CD14-positive monocyte (primary cell): ENCODE measurements around the gene APOH. TPM values are rescaled to one million over a fixed set of nuclear protein-coding genes. Genes with fewer than 3 reads are reported as not detected.

Source experiments
- DNase-seq, 3 donors: peaks; one replicate each; pipeline ENCODE4 v3.0.0-alpha.2; 2011 to 2022
- H2AFZ ChIP-seq: 2 replicates; pipeline ENCODE4 v1.6.0; 2012; ENCODE audit warnings: mild to moderate bottlenecking, low read depth, low read length, inconsistent platforms; ENCODE audit not compliant: insufficient read depth, poor library complexity, severe bottlenecking
- H3K27ac ChIP-seq, 2 donors: 1 replicate in 1 of 2; 2 replicates in 1 of 2; pipeline ENCODE4 v1.5.1; 2012 to 2013; ENCODE audit warnings: low read length in 2 of 2, control low read depth in 1 of 2, inconsistent platforms in 1 of 2, low read depth in 1 of 2, mild to moderate bottlenecking in 1 of 2
- H3K27me3 ChIP-seq, 2 donors: one replicate each; pipeline versions ENCODE4 v1.6.0 to v1.6.1; 2011 to 2013; ENCODE audit warnings: low read length in 2 of 2; ENCODE audit not compliant: control insufficient read depth in 2 of 2, insufficient read depth in 2 of 2
- H3K36me3 ChIP-seq, 2 donors: replicated peaks in 1 of 2; 1 replicate in 1 of 2; 2 replicates in 1 of 2; pipeline versions ENCODE4 v1.5.1 to v1.6.1; 2012 to 2013; ENCODE audit warnings: low read length in 2 of 2, control low read depth in 1 of 2, inconsistent platforms in 1 of 2, mild to moderate bottlenecking in 1 of 2; ENCODE audit not compliant: insufficient read depth in 2 of 2, control insufficient read depth in 1 of 2
- H3K4me1 ChIP-seq, 2 donors: 1 replicate in 1 of 2; 2 replicates in 1 of 2; pipeline versions ENCODE4 v1.5.1 to v1.6.1; 2012 to 2013; ENCODE audit warnings: low read length in 2 of 2, control low read depth in 1 of 2, inconsistent platforms in 1 of 2, mild to moderate bottlenecking in 1 of 2, moderate library complexity in 1 of 2; ENCODE audit not compliant: insufficient read depth in 2 of 2, control insufficient read depth in 1 of 2
- H3K4me2 ChIP-seq: replicated peaks from 2 replicates; pipeline ENCODE3; 2012; ENCODE audit warnings: low read length, moderate library complexity, mild to moderate bottlenecking; ENCODE audit not compliant: poor library complexity, severe bottlenecking; ENCODE audit errors: extremely low read depth
- H3K4me3 ChIP-seq, 3 experiments: fragments of 200-600 bp in 1 of 3; sonication (generic) in 1 of 3; replicated peaks in 1 of 3; 1 replicate in 2 of 3; 2 replicates in 1 of 3; pipeline ENCODE4 v1.5.1; 2011 to 2013; ENCODE audit warnings: low read length in 3 of 3, mild to moderate bottlenecking in 3 of 3, control low read depth in 2 of 3, low read depth in 2 of 3, inconsistent platforms in 1 of 3, moderate library complexity in 1 of 3
- H3K79me2 ChIP-seq: 2 replicates; pipeline ENCODE4 v1.6.0; 2012; ENCODE audit warnings: mild to moderate bottlenecking, control low read depth, inconsistent platforms, low read length, moderate library complexity; ENCODE audit not compliant: insufficient read depth
- H3K9ac ChIP-seq: 2 replicates; pipeline ENCODE4 v1.6.0; 2017; ENCODE audit warnings: low read length, mild to moderate bottlenecking; ENCODE audit not compliant: insufficient read depth, poor library complexity, severe bottlenecking
- H3K9me3 ChIP-seq, 2 donors: replicated peaks in 1 of 2; 1 replicate in 1 of 2; 2 replicates in 1 of 2; pipeline versions ENCODE4 v1.5.1 to v1.6.1; 2012 to 2013; ENCODE audit warnings: low read length in 2 of 2, control low read depth in 1 of 2; ENCODE audit not compliant: control insufficient read depth in 1 of 2, insufficient read depth in 1 of 2
- H4K20me1 ChIP-seq: 2 replicates; pipeline ENCODE4 v1.6.0; 2012; ENCODE audit warnings: mild to moderate bottlenecking, low read length, control low read depth, moderate library complexity; ENCODE audit not compliant: insufficient read depth
- H3K27ac Mint-ChIP-seq, 7 donors: one replicate each; pipeline ENCODE4 v1.8.0; 2020; ENCODE audit warnings: mild to moderate bottlenecking in 7 of 7, mixed read lengths in 7 of 7, moderate library complexity in 6 of 7, inconsistent platforms in 2 of 7
- H3K27me3 Mint-ChIP-seq, 3 donors: one replicate each; pipeline ENCODE4 v1.8.0; 2021 to 2022; ENCODE audit warnings: low read depth in 3 of 3, mild to moderate bottlenecking in 3 of 3, mixed read lengths in 3 of 3, moderate library complexity in 3 of 3, inconsistent platforms in 1 of 3
- H3K36me3 Mint-ChIP-seq, 2 donors: one replicate each; pipeline ENCODE4 v1.8.0; 2020; ENCODE audit warnings: mixed read lengths in 2 of 2, inconsistent platforms in 1 of 2, mild to moderate bottlenecking in 1 of 2
- H3K4me1 Mint-ChIP-seq: one replicate; pipeline ENCODE4 v1.8.0; 2020; ENCODE audit warnings: mild to moderate bottlenecking, mixed read lengths
- H3K4me3 Mint-ChIP-seq, 2 donors: one replicate each; pipeline ENCODE4 v1.8.0; 2020; ENCODE audit warnings: mild to moderate bottlenecking in 2 of 2, mixed read lengths in 2 of 2, moderate library complexity in 1 of 2
- H3K9me3 Mint-ChIP-seq, 7 donors: one replicate each; pipeline ENCODE4 v1.8.0; 2020 to 2022; ENCODE audit warnings: mixed read lengths in 7 of 7, mild to moderate bottlenecking in 6 of 7, moderate library complexity in 6 of 7, inconsistent platforms in 2 of 7
- WGBS: methylation state at CpG from one replicate; pipeline ENCODE4 v1.1.5; 2013; ENCODE audit warnings: missing lambda C conversion rate; ENCODE audit not compliant: insufficient coverage; 5-methylcytosine and 5-hydroxymethylcytosine counted together
- intact Hi-C, 2 donors: fragments of 100-400 bp; cut with micrococcal nuclease; formaldehyde crosslinking; loops; one replicate each; pipeline versions ENCODE4 v1.15.0 to v1.15.1; 2023
- polyA minus RNA-seq: library from RNA; depleted of rRNA, polyadenylated mRNA; stranded (reverse); fragments of >200 nt; gene quantifications from 2 replicates; pipeline ENCODE4 v1.2.3, GENCODE V29; 2012
- polyA plus RNA-seq, 3 donors: library from polyadenylated mRNA; depleted of rRNA in 1 of 3; unstranded in 2 of 3; stranded (reverse) in 1 of 3; fragments of 300-500 nt in 2 of 3; fragments of >200 nt in 1 of 3; fragmentation: Illumina TruSeq in 2 of 3; gene quantifications; 1 replicate in 2 of 3; 2 replicates in 1 of 3; pipeline ENCODE4 v1.2.3, GENCODE V29; 2012 to 2021
- total RNA-seq, 12 experiments: library from RNA in 1 of 12; stranded (reverse) in 1 of 12; fragments of 120-200 nt in 1 of 12; gene quantifications; one replicate each; pipeline ENCODE4 v1.2.4 and lab custom pipeline; 2013 to 2026; ENCODE audit warnings: mixed read lengths in 6 of 12, inconsistent platforms in 1 of 12
- TF ChIP-seq, protein P1 (sequence below): fragments of 200-600 bp; IDR thresholded peaks from one replicate; pipeline ENCODE4 v1.8.0; 2022; ENCODE audit warnings: antibody characterized with exemption, mild to moderate bottlenecking

The APOH gene
- not detected for total RNA-seq (2013)
- not detected for polyA plus RNA-seq
- polyA minus RNA-seq = not detected in 2 replicates
- 0 to 0.90 (median 0) reads per million in 11 experiments for total RNA-seq (lab: John Stamatoyannopoulos, UW)

GRCh38 chr17:66228887-66229782 lies at the start of gene APOH:
Gene APOH, minus strand, starts transcription at chr17:66229415. Its CDS starts 36 bp downstream, at chr17:66229379.
- no peaks in the 10 kb centered on the region for H3K79me2 ChIP-seq
- H3K27me3 ChIP-seq = peaks cover 0 to 3% of the 10 kb centered on the region in 2 donors
- no peak within 1 kb of the TSS for H3K27ac ChIP-seq
- 92% methylated on average over 6 of the region's 20 CpGs for WGBS
- H3K36me3 ChIP-seq = no peaks in the 10 kb centered on the region
- no peaks in the 10 kb centered on the region for H3K36me3 Mint-ChIP-seq
- peaks cover 7 to 8% of the 10 kb centered on the region in 2 donors for H3K4me1 ChIP-seq
- no peak within 1 kb of the TSS for H3K4me3 ChIP-seq
- DNase-seq = no peak
- TF ChIP-seq, protein P1, sequence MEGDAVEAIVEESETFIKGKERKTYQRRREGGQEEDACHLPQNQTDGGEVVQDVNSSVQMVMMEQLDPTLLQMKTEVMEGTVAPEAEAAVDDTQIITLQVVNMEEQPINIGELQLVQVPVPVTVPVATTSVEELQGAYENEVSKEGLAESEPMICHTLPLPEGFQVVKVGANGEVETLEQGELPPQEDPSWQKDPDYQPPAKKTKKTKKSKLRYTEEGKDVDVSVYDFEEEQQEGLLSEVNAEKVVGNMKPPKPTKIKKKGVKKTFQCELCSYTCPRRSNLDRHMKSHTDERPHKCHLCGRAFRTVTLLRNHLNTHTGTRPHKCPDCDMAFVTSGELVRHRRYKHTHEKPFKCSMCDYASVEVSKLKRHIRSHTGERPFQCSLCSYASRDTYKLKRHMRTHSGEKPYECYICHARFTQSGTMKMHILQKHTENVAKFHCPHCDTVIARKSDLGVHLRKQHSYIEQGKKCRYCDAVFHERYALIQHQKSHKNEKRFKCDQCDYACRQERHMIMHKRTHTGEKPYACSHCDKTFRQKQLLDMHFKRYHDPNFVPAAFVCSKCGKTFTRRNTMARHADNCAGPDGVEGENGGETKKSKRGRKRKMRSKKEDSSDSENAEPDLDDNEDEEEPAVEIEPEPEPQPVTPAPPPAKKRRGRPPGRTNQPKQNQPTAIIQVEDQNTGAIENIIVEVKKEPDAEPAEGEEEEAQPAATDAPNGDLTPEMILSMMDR = no peak
- H3K4me1 Mint-ChIP-seq = peaks cover 6% of the 10 kb centered on the region
- H3K4me2 ChIP-seq = no peak within 1 kb of the TSS
- no peaks in the 10 kb centered on the region for H4K20me1 ChIP-seq
- no peak within 1 kb of the TSS for H2AFZ ChIP-seq
- H3K27me3 Mint-ChIP-seq = peaks cover 9 to 17% (median 11%) of the 10 kb centered on the region in 3 donors
- H3K9me3 ChIP-seq = no peaks in the 10 kb centered on the region
- intact Hi-C loops = no loop called here
- H3K9me3 Mint-ChIP-seq = peaks cover 0 to 4% (median 0%) of the 10 kb centered on the region in 7 donors
- no peak within 1 kb of the TSS for H3K27ac Mint-ChIP-seq
- H3K4me3 Mint-ChIP-seq = no peak within 1 kb of the TSS
- no peak within 1 kb of the TSS for H3K9ac ChIP-seq

DNA sequence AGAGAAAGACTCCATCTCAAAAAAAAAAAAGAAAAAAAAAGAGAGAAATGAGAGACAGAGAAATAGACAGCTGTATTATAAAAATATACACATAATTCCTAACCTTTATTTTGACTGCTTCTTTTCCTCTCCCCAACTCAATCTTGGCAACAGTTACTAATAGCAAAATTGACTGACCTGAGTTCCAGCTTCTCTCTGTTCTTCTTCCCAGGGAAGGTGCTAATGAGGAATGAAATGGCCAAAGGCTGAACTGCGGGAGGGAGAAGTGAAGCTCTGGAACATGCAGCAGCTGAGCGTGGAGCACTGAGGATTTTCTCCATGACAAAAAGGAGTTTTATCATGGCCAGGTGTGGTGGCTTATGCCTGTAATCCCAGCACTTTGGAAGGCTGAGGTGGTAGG lies 48.0 kb upstream of the APOH start:
- H3K36me3 Mint-ChIP-seq = no peaks in the 10 kb centered on the region
- TF ChIP-seq, protein P1 = no peak
- no peaks in the 10 kb centered on the region for H3K4me1 Mint-ChIP-seq
- Histone ChIP-seq H2AFZ (no peak overlapping the region), H3K9me3 (no peaks in the 10 kb centered on the region), H3K4me2 (no peak overlapping the region), H4K20me1 (no peaks in the 10 kb centered on the region), H3K36me3 (no peaks in the 10 kb centered on the region), H3K4me1 (no peaks in the 10 kb centered on the region), H3K4me3 (no peak overlapping the region), H3K79me2 (no peaks in the 10 kb centered on the region), H3K27me3 (no peaks in the 10 kb centered on the region), H3K9ac (no peak overlapping the region), H3K27ac (no peak overlapping the region)
- peak overlapping the region in 1 of 7 donors; percentile 68 for H3K27ac Mint-ChIP-seq
- H3K4me3 Mint-ChIP-seq = no peak overlapping the region
- 100% methylated on average over 1 of the region's 2 CpGs for WGBS
- H3K9me3 Mint-ChIP-seq = peaks cover 0 to 2% (median 0%) of the 10 kb centered on the region in 7 donors
- intact Hi-C loops = no loop called here
- no peak for DNase-seq
- H3K27me3 Mint-ChIP-seq = peaks cover 6 to 18% (median 11%) of the 10 kb centered on the region in 3 donors
